SK-N-DZ (cell line): ENCODE measurements around the gene PRPF39. TPM values are rescaled to one million over a fixed set of nuclear protein-coding genes. Genes with fewer than 3 reads are reported as not detected.
"Not testable (repeated sequence)": the region's sequence is repeated elsewhere in the genome, so short reads cannot be mapped to it uniquely, and the experiment has no call there.

Experiments
- DNase-seq: peaks from one replicate; pipeline ENCODE4 v3.0.0-alpha.2; 2015; ENCODE audit warnings: low spot score
- polyA plus RNA-seq, 2 experiments: library from polyadenylated mRNA; depleted of rRNA; stranded (reverse); fragments of >200 nt; gene quantifications; 2 replicates each; pipeline ENCODE4 v1.2.3, GENCODE V29; 2014

Gene PRPF39
- polyA plus RNA-seq (2014; cell fraction: cytosol; rRNA removed) = 34.9 and 43.3 TPM in 2 replicates
- polyA plus RNA-seq (2014; cell fraction: nucleus; rRNA removed) = 247 and 270 TPM in 2 replicates

- DNase-seq = peak; percentile 93
Measured at GRCh38 chr14:45083976-45084722, at the start of gene PRPF39. Gene PRPF39 (plus strand): TSS chr14:45084116. CDS start chr14:45095240, 11,124 bp downstream.

- no peak for DNase-seq
Measured at GRCh38 chr14:45034730-45035129, 49.2 kb upstream of the PRPF39 start.

- DNase-seq = no peak
Measured at GRCh38 chr14:45038256-45038655, 45.7 kb upstream of the PRPF39 start.

- no peak for DNase-seq
Measured at GRCh38 chr14:45038865-45039264, 45.1 kb upstream of the PRPF39 start.

GRCh38 chr14:45039390-45039789, 44.5 kb upstream of the PRPF39 start:
- DNase-seq = no peak

- DNase-seq = no peak
Measured at GRCh38 chr14:45041641-45042040, 42.3 kb upstream of the PRPF39 start.

- DNase-seq = no peak
Measured at GRCh38 chr14:45044638-45045037, 39.3 kb upstream of the PRPF39 start.

- no peak for DNase-seq
Measured at GRCh38 chr14:45048385-45048784, 35.5 kb upstream of the PRPF39 start.

- DNase-seq = no peak
Measured at GRCh38 chr14:45051180-45051579, 32.7 kb upstream of the PRPF39 start.

GRCh38 chr14:45051896-45052295, 32.0 kb upstream of the PRPF39 start:
- DNase-seq = no peak

GRCh38 chr14:45057349-45057748, 26.6 kb upstream of the PRPF39 start:
- no peak for DNase-seq

GRCh38 chr14:45057881-45058364, 26.0 kb upstream of the PRPF39 start:
- DNase-seq = no peak

GRCh38 chr14:45060551-45060950, 23.4 kb upstream of the PRPF39 start:
- no peak for DNase-seq

- no peak for DNase-seq
Measured at GRCh38 chr14:45065540-45065939, 18.4 kb upstream of the PRPF39 start.

GRCh38 chr14:45065956-45066355, 18.0 kb upstream of the PRPF39 start:
- DNase-seq = no peak

- DNase-seq = no peak
Measured at GRCh38 chr14:45066667-45067066, 17.2 kb upstream of the PRPF39 start.

GRCh38 chr14:45068396-45068795, 15.5 kb upstream of the PRPF39 start:
- no peak for DNase-seq

- DNase-seq = no peak
Measured at GRCh38 chr14:45070215-45070614, 13.7 kb upstream of the PRPF39 start.

GRCh38 chr14:45072126-45072525, 11.8 kb upstream of the PRPF39 start:
- no peak for DNase-seq

- DNase-seq = no peak
Measured at GRCh38 chr14:45073231-45073879, 10.6 kb upstream of the PRPF39 start.

- DNase-seq = no peak
Measured at GRCh38 chr14:45078323-45078722, 5.6 kb upstream of the PRPF39 start.

- not testable (repeated sequence) for DNase-seq
Measured at GRCh38 chr14:45080416-45080968, 3.4 kb upstream of the PRPF39 start.

- DNase-seq = not testable (repeated sequence)
Measured at GRCh38 chr14:45081096-45081495, 2.8 kb upstream of the PRPF39 start.
